Central memory CD8-positive, alpha-beta T cell (primary cell): ENCODE data around the gene ZNF460.
A peak's percentile ranks its signal among the peaks of the same experiment; 100 is the strongest.
"Not testable (repeated sequence)": the region's sequence is repeated elsewhere in the genome, so short reads cannot be mapped to it uniquely, and the experiment has no call there.

Experiments used
- ATAC-seq: fragments of 150-1000 bp; cut with Tn5 transposase; replicated peaks from 2 replicates; pipeline ENCODE4 v1.10.0; 2022; ENCODE audit warnings: mild to moderate bottlenecking, moderate FRiP score, moderate number of reproducible peaks; ENCODE audit not compliant: poor library complexity, severe bottlenecking; ENCODE audit errors: extremely low read depth
- DNase-seq, 2 donors: peaks; one replicate each; pipeline ENCODE4 v3.0.0; 2021; ENCODE audit warnings: low spot score in 2 of 2
- H3K27ac Mint-ChIP-seq: one replicate; pipeline ENCODE4 v1.8.0; 2022; ENCODE audit warnings: low read depth, mild to moderate bottlenecking, moderate library complexity, mixed read lengths
- H3K27me3 Mint-ChIP-seq: one replicate; pipeline ENCODE4 v1.8.0; 2022; ENCODE audit warnings: mixed read lengths
- H3K36me3 Mint-ChIP-seq: one replicate; pipeline ENCODE4 v1.8.0; 2022; ENCODE audit warnings: mild to moderate bottlenecking, moderate library complexity, mixed read lengths; ENCODE audit not compliant: insufficient read depth
- H3K4me1 Mint-ChIP-seq: one replicate; pipeline ENCODE4 v1.8.0; 2022; ENCODE audit warnings: mixed read lengths
- H3K4me3 Mint-ChIP-seq: one replicate; pipeline ENCODE4 v1.8.0; 2022; ENCODE audit warnings: mild to moderate bottlenecking, moderate library complexity, mixed read lengths
- H3K9me3 Mint-ChIP-seq: one replicate; pipeline ENCODE4 v1.8.0; 2022; ENCODE audit warnings: mixed read lengths

Gene ZNF460

DNA sequence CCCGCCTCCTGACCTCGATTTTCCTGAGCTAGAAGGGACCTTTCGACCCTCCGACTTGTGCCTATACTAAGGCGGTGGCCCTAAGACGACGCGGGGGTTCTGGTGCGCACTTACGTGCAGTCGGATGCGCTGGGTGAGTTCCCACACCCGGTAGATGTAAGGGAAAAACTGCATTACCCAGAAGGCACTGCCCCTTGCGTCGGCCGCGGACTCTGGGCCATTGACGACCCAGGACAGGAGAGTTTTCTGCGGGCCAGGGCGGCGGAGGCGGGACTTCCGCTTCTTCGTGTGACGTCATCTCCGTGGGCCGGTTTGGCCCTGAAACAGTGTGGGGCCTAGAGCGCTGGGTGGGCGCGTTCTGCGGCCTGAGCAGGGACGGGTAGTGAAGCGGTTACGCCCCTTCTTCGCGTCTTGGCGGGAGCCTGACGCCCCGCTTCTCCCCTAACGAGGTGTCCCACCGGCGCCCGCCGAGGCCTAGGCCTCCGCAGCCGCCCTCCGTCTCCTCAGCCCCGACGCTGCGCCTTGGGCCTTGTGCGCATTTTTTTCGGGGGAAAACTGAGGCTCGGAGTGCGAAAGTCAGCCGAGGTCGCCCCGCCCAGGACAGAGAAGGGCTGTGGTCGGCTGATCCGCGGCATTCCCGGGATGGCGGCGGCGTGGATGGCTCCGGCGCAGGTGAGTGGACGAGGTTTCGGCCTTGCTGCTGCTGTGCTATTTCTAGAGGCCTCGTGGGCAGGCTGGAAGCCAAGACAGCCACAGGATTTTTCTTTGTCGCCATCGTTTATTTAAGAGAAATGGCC lies at the start of gene ZNF460:
ZNF460 (plus strand) TSS at position 321 of the 797 bp plus-strand sequence; CDS start at position 643, 322 bp downstream.
- H3K27me3 Mint-ChIP-seq = no peaks in the 10 kb centered on the region
- ATAC-seq (peak; percentile 91), DNase-seq (peak; percentile 96 to 97)
- no peak within 1 kb of the TSS for H3K4me3 Mint-ChIP-seq
- H3K9me3 Mint-ChIP-seq = no peaks in the 10 kb centered on the region
- H3K36me3 Mint-ChIP-seq = peaks cover 31% of the 10 kb centered on the region
- H3K27ac Mint-ChIP-seq = no peak within 1 kb of the TSS
- peaks cover 35% of the 10 kb centered on the region for H3K4me1 Mint-ChIP-seq

DNA sequence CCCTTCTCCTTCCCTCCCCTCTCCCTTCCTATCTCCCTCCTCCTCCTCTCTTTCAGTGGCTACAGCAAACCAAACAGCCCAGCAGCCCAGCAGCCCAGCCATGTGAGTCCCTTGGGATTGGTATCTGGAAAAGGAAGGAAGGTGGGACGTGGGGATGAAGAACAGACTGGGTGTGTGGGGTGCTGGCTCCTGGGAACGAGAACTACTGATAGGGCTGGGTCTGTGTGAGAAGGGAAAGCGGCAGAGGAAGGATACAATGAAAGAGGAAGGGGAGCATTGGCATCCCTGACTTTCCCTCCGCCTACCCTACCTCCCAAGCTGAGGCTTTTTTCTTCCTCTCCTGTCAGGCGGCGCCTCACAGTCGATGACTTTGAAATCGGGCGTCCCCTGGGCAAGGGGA lies 48.6 kb upstream of the ZNF460 start:
- H3K4me3 Mint-ChIP-seq = no peak overlapping the region
- H3K27me3 Mint-ChIP-seq = no peaks in the 10 kb centered on the region

DNA sequence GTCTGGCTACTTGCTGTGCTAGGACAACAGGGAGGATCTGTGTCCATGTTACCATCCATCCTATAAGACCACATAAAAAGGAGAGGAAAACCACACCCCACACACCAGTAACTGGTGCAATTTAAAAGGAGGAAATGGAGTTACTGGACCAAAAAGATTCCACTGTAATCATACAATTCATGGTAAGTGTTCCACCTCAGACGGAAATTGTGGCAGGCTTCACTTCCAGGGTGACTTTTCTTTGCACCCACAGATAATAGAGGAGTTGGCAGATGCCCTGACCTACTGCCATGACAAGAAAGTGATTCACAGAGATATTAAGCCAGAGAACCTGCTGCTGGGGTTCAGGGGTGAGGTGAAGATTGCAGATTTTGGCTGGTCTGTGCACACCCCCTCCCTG lies 47.1 kb upstream of the ZNF460 start:
- Mint-ChIP-seq H3K27ac (no peak overlapping the region), H3K9me3 (no peaks in the 10 kb centered on the region), H3K4me3 (no peak overlapping the region), H3K27me3 (no peaks in the 10 kb centered on the region), H3K36me3 (no peaks in the 10 kb centered on the region), H3K4me1 (no peaks in the 10 kb centered on the region)
- DNase-seq (no peak), ATAC-seq (no peak)

More for the DNA sequence above, 48.6 kb upstream of the ZNF460 start:
- Mint-ChIP-seq H3K4me1 (no peaks in the 10 kb centered on the region), H3K27ac (no peak overlapping the region), H3K36me3 (no peaks in the 10 kb centered on the region), H3K9me3 (no peaks in the 10 kb centered on the region)
- no peak for DNase-seq
- no peak for ATAC-seq

DNA sequence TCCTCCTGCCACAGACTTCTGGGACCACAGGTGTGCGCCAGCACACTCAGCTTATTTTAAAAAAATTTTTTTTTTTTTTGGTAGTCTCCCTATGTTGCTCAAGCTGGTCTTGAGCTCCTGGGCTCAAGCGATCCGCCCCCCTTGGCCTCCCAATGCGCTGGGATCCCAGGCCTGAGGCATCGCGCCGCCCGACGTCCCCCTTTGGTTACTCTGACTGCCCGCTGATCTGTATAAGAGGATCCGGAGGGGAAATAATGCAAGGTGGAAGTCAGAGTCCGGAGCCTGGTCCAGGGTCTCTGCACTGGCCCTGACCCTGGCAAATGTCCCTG lies 40.3 kb upstream of the ZNF460 start:
- Mint-ChIP-seq H3K4me1 (peaks cover 40% of the 10 kb centered on the region), H3K27ac (peak overlapping the region; percentile 99), H3K9me3 (no peaks in the 10 kb centered on the region), H3K36me3 (peaks cover 17% of the 10 kb centered on the region), H3K27me3 (no peaks in the 10 kb centered on the region), H3K4me3 (peak overlapping the region; percentile 87)
- ATAC-seq = no peak
- DNase-seq = no peak

DNA sequence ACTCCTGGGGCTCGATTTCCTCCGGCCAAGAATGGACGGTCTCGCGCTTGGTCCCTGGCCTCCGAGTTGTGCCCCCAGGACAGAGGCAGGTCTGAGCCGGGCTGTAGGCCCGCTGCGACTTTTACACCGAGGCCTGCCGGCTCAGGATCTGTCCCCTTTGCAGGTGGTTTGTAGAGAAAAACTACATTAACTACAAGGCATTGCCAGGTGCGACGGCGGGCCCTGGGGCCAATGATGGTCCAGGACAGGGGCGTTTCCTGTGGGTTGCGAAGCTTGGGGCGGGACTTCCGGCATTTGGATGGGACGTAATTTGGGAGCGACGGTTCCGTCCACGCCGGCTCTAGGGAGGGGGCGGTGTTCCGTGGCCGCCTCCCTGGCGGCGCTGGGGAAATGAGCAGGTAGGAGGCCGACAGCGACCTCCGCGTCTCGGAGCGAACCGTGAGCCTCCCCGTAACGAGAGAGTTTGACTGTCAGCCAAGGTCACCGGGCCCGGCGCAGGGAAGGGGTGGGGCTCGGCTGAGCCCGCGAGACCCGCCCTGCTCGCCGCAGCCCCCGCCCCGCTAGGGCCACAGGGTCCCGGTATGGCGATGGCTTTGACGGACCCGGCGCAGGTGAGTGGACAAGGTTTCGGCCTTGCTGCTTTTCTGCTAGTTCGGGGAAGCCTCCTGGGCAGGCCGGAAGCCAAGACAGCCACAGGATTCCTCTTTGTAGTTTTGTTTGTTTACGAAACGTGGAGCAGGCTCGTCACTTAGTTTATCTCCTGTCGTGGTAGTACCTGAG lies 39.8 kb upstream of the ZNF460 start, which contains the start of gene ZNF805:
ZNF805 (plus strand) TSS at position 322 of the 780 bp plus-strand sequence; CDS start at position 582, 260 bp downstream.
- H3K27me3 Mint-ChIP-seq = no peaks in the 10 kb centered on the region
- ATAC-seq (peak; percentile 92), DNase-seq (peak; percentile 92 to 93)
- peaks cover 18% of the 10 kb centered on the region for H3K36me3 Mint-ChIP-seq
- peak within 1 kb of the TSS; percentile 87 for H3K4me3 Mint-ChIP-seq
- no peaks in the 10 kb centered on the region for H3K9me3 Mint-ChIP-seq
- H3K4me1 Mint-ChIP-seq = peaks cover 44% of the 10 kb centered on the region
- peak within 1 kb of the TSS; percentile 99 for H3K27ac Mint-ChIP-seq

DNA sequence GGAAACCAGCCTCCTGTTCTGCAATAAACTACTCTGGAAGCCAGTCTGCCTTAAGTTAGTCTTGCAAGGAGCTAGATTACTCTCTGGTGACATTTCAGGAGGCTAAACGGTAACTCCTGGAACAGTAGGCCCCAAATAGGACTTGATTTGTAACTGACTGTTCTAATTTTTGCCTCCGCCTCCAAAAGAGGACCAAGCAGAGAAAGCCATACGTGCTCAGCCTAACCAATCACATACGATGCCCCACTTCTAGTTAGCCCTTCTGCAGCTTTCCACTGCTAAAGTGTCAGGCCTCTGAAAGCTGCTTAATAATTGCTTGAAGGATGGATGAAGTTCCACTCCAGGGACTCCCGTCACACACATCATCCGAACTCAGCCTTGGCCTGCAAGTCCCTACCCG lies 39.1 kb upstream of the ZNF460 start:
- Mint-ChIP-seq H3K27ac (peak overlapping the region; percentile 99), H3K36me3 (peaks cover 23% of the 10 kb centered on the region), H3K9me3 (no peaks in the 10 kb centered on the region), H3K4me1 (peaks cover 44% of the 10 kb centered on the region), H3K27me3 (no peaks in the 10 kb centered on the region), H3K4me3 (peak overlapping the region; percentile 87)
- DNase-seq (no peak), ATAC-seq (no peak)

DNA sequence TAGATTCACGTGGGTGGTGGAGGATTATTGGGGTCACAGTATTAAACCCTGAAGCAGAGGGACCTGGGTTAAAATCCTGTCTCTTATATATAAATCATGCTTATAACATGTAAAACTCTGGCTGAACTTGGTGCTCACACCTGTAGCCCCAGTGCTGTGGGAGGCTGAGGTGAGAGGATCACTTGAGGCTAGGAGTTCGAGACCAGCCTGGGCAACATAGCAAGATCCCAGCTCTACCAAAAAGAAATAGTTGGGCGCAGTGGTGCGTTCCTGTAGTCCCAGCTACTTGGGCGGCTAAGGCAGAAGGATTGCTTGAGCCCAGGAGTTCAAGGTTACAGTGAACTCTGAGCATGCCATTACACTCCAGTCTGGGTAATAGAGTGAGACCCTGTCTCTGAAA lies 37.5 kb upstream of the ZNF460 start:
- ATAC-seq (no peak), DNase-seq (no peak)
- H3K4me3 Mint-ChIP-seq = no peak overlapping the region
- H3K4me1 Mint-ChIP-seq = peaks cover 44% of the 10 kb centered on the region
- H3K27ac Mint-ChIP-seq = no peak overlapping the region
- no peaks in the 10 kb centered on the region for H3K9me3 Mint-ChIP-seq
- H3K27me3 Mint-ChIP-seq = no peaks in the 10 kb centered on the region
- H3K36me3 Mint-ChIP-seq = peaks cover 34% of the 10 kb centered on the region

DNA sequence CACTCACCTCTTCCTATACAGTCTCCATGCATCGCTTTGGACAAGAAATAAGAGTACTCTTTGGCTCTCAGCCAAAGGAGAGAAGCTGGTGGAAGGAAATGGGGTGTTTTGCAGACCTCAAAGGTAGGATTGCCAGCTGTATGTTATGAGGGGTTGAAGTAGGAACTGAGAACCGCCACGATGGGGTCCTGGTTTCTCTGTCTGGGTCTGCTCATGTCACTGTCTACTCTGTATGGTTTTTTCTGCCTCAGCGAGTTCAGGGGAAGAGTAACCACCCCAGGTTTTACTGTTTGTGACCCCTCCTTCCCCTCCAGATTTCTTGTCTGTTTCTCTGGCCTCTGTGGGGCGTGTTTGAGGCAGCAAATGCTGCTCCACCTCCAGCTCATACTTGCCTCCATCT lies 35.8 kb upstream of the ZNF460 start:
- ATAC-seq (no peak), DNase-seq (no peak)
- no peak overlapping the region for H3K27ac Mint-ChIP-seq
- peaks cover 44% of the 10 kb centered on the region for H3K4me1 Mint-ChIP-seq
- H3K36me3 Mint-ChIP-seq = peaks cover 34% of the 10 kb centered on the region
- no peak overlapping the region for H3K4me3 Mint-ChIP-seq
- no peaks in the 10 kb centered on the region for H3K9me3 Mint-ChIP-seq
- no peaks in the 10 kb centered on the region for H3K27me3 Mint-ChIP-seq

DNA sequence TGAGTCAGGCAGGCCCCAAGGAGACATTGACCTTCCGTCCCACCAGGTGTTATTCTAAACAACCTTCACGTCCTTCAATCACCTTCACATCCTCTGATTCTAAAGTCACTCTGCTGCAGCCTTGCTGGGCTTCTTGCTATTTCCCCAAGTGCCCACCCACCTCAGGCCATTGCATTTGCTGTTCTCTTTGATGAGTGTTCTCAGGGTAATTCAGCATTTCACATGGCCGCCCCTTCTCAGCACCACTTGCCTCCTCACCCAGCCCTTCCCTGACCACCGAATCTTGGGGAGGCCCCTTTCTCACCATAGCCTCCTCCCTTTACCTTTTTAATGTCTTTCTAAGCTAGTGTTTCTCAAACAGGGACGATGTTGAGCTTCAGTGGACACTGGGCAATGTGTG lies 35.2 kb upstream of the ZNF460 start:
- H3K27ac Mint-ChIP-seq = no peak overlapping the region
- DNase-seq (no peak), ATAC-seq (no peak)
- no peaks in the 10 kb centered on the region for H3K27me3 Mint-ChIP-seq
- H3K36me3 Mint-ChIP-seq = peaks cover 34% of the 10 kb centered on the region
- H3K4me1 Mint-ChIP-seq = peaks cover 40% of the 10 kb centered on the region
- no peak overlapping the region for H3K4me3 Mint-ChIP-seq
- H3K9me3 Mint-ChIP-seq = no peaks in the 10 kb centered on the region

DNA sequence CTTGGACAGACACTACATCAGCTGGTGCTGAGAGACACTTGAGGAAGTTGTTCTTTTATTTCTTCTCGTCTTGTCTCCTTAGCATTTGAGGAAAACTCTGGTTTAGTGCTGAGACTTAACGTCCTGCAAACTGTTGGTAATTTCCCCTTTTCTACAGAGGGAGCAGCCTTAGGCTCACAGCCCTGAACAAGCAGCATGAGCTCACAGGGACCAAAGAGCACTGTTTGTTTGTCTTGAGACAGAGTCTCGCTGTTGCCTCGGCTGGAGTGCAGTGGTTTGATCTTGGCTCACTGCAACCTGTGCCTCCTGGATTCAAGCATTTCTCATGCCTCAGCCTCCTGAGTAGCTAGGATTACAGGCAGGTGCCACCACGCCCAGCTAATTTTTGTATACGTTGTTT lies 34.3 kb upstream of the ZNF460 start:
- H3K27ac Mint-ChIP-seq = no peak overlapping the region
- peaks cover 35% of the 10 kb centered on the region for H3K36me3 Mint-ChIP-seq
- no peaks in the 10 kb centered on the region for H3K9me3 Mint-ChIP-seq
- ATAC-seq (no peak), DNase-seq (no peak)
- H3K27me3 Mint-ChIP-seq = no peaks in the 10 kb centered on the region
- no peak overlapping the region for H3K4me3 Mint-ChIP-seq
- H3K4me1 Mint-ChIP-seq = peaks cover 40% of the 10 kb centered on the region

DNA sequence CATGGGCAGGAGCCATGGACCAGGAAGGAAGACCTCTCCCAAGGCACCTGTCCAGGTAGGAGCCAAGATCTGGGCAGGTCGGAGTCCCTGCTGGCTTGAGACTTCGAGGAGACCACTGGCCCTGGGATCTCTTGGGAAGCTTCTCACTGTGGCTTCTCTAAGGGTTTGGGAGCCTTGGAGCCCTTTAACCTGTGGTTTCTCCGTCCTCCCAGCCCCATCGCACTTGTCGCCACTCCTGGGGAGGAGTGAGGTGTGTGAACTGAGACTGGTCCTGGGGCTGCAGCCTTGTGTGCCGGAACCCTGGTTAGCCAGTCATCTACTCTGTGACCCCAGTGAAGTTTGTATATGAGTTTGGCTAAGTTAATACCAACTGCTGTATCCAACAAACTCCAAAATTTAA lies 31.6 kb upstream of the ZNF460 start:
- Mint-ChIP-seq H3K27me3 (no peaks in the 10 kb centered on the region), H3K27ac (no peak overlapping the region), H3K9me3 (no peaks in the 10 kb centered on the region), H3K4me3 (no peak overlapping the region), H3K36me3 (peaks cover 55% of the 10 kb centered on the region), H3K4me1 (peaks cover 25% of the 10 kb centered on the region)
- ATAC-seq = no peak
- DNase-seq = no peak

DNA sequence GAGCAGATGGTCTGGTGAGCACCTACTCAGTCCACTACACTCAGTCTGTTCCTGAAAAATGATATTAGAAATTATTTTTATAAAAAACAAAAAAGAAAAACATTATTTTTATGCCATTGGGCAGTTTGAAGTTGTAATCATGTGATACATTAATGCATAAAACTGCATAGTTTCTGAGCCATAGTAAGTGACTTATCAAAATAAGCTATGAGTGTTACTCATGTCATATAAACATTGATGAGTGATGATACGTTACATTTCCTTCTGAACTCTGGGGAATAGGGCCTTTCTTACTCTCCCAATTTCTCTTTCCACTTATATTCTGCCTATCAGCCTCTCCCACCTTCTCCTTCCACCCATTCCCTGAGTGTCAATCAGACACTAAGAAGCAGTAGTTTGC lies 31.0 kb upstream of the ZNF460 start:
- H3K27me3 Mint-ChIP-seq = no peaks in the 10 kb centered on the region
- ATAC-seq = no peak
- H3K4me3 Mint-ChIP-seq = no peak overlapping the region
- DNase-seq = no peak
- H3K27ac Mint-ChIP-seq = no peak overlapping the region
- peaks cover 22% of the 10 kb centered on the region for H3K4me1 Mint-ChIP-seq
- H3K36me3 Mint-ChIP-seq = peaks cover 54% of the 10 kb centered on the region
- H3K9me3 Mint-ChIP-seq = no peaks in the 10 kb centered on the region

DNA sequence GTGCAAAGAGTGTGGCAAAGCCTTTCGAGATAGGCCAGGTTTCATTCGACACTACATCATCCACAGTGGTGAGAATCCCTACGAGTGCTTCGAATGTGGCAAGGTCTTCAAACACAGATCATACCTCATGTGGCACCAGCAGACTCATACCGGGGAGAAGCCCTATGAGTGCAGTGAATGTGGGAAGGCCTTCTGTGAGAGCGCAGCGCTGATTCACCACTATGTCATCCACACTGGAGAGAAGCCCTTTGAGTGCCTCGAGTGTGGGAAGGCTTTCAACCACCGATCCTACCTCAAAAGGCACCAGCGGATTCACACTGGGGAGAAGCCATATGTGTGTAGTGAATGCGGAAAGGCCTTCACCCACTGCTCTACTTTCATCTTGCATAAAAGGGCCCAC lies 26.5 kb upstream of the ZNF460 start:
- Mint-ChIP-seq H3K4me1 (peaks cover 14% of the 10 kb centered on the region), H3K36me3 (peaks cover 50% of the 10 kb centered on the region)
- not testable (repeated sequence) for H3K4me3 Mint-ChIP-seq, H3K9me3 Mint-ChIP-seq, H3K27ac Mint-ChIP-seq, H3K27me3 Mint-ChIP-seq, ATAC-seq, DNase-seq
